ENCODE results near the gene INTS1.

Gene INTS1

DNA sequence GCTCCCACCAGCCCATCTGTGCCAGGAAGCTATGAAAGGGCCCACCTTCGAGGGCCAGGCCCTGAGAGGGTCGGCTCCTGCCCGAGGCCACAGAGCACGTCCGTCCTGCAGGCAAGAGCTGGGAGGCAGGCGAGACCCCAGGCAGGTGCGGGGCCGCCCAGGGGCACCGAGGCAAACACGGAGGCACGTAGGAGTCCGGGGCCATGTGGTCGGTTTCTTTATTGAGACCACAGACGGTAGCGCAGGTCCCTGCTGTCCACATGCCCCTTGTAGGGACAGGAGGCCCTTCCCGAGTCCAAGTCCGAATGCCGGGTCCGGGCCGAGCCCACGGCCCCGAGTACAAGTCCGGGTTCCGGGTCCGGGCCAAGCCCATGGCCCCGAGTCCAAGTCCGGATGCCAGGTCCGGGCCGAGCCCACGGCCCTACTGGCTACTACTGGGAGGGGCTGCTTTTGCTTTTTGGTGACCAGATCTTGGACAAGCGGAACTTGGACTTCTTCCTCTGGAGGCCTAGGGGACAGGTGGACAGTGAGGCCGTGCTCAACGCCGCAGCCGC lies 69.9 kb downstream of the INTS1 start:
- DNase-seq (ENCODE audit: low spot score) (no peak), FAIRE-seq (no peak)

DNA sequence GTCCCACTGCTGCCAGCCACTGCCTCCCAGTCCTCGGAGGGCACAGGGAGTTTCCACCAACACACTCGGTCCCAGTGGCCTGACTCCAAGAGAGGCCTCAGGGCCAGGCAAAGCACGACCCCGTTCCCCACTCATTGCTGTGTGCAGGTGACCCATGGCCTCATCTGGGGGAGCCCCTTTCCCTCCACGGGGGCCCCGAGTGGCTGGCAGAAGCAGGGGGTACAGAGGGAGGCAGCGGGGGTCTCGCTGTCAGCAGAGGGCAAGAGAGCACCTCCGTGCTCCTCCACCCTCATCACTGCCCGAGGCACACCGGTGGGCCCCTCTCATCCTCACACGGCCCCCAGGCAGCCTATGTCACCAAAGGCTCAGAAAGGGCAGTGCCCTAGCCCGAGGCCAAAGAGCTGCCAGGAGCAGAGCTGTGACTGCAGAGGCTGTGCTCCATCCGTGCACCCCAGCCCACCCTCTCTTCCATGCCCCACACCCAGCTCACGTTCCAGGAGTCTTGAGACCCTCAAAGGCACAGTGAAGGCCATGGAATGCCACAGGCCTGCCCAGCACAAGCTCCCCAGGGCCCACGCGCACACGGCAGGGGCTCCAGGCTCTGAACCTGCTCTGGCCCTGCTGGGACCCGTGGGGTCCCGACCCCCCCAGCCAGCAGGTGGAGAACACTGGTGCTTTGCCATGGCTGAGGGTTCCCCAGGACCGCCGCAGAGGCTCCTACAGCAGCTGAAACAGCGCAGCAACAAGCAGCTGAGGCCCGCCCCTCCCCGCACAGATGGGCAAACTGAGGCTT lies 70.9 kb downstream of the INTS1 start:
- DNase-seq (ENCODE audit: low spot score) (no peak), FAIRE-seq (no peak)

GRCh38 chr7:1432411-1433082 lies 71.6 kb downstream of the INTS1 start:
- DNase-seq (ENCODE audit: low spot score) (peak; percentile 18), FAIRE-seq (no peak)

DNA sequence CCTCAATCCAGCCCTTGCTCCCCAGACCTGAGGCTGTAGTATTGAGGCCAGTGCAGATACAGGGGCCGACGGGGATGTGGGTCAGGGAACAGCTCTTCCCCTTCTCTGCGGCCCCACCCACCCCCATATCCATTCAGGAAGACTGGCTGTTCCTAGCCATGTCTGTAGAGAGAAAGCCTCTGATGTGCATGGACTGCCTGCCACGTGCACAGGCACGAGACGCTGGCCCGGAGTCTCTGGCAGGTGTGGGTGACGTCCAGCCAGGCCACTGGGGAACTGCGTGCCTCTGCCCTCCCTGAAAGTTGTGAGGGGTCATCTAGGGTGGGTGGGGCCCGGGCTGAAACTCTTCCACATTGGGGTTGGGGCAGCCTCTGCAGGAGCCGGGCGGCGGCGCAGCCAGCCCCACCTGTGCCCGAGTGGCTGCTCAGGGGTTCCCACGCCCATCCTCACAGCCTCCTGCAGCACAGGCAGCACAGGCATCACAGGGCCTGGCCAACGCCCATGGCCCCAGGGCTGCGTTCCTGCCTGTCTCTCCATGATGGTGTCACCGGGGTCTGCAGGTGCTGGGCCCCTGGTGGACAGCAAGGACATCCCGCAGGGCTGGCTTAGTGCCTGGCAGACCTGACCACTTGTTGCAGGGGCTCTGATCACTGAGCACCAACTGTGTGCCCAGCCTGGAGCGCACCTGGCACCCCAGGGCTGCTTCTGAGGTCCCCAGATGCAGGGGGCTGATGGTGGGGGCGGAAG lies 72.4 kb downstream of the INTS1 start:
- FAIRE-seq (no peak), DNase-seq (ENCODE audit: low spot score) (no peak)

DNA sequence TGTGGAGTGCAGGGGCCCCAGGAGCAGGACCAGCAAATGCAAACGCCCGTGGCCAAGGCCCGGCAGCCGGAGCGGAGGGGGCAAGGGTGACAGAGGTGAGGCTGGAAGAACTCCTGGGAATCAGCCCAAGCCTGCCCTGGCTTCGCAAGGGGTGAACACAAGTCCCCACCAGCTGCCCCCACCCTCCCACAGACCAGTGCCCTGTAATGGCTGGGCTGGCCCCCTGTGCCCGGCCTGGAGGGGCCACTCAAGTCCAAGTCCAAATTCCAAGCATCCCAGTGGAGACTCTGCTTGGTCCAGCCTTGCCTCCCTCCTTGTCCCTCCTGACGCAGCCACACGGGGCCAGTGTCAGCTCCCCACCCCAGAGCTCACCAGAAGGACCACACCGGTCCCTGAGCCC lies 73.0 kb downstream of the INTS1 start:
- DNase-seq (ENCODE audit: low spot score) (no peak), FAIRE-seq (no peak)

- DNase-seq (ENCODE audit: low spot score) (no peak), FAIRE-seq (no peak)
These were observed 73.9 kb downstream of the INTS1 start for GRCh38 chr7:1430056-1430845.

DNA sequence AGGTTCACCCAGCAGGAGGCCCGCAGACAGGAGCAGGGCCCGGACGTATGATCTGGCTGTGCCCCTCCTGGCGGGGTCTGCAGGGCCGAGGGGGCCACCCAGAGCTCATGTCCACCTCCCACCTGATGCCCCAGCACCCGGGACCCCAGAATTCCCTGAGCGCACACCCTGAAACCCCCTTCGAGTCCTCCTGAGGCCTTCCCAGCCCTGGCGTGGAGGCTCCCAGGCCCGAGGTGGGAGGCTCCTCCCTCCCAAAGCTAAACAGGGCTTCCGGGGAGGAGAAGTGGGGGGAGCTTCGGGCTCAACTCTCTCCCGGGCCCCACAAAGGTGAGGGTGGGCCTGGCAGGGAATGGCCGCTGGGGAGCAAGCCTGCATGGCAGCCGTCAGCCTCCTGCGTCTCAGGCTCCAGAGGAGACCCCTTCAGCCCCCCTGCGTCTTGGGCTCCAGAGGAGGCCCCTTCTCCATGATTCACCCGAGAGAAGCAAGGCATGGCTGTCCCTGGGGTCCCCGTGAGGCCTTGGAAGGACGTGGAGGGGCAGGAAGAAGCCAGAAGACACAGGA lies 75.2 kb downstream of the INTS1 start:
- FAIRE-seq (no peak), DNase-seq (ENCODE audit: low spot score) (no peak)

- FAIRE-seq = no peak
These were observed 77.0 kb downstream of the INTS1 start for GRCh38 chr7:1427064-1427657.

DNA sequence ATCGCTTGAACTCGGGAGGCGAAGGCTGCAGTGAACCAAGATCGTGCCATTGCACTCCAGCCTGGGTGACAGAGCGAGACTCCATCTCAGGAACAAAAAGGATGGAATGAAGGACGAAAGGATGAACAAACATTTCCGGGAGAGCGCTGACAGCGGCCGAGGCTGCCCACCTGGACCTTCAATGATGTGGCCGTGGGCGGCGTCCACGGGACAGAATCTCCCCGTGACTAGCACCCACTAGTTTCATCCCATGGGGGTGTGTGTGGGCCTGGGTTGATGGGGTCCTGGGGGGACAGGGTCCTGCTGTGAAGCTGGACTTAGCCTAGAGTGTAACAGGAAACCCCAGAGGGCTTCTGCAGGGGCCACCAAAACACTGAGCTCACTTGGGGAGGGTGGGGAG lies 77.7 kb downstream of the INTS1 start:
- DNase-seq (ENCODE audit: low spot score) (no peak), FAIRE-seq (no peak)

More at GRCh38 chr7:1427064-1427657, 77.0 kb downstream of the INTS1 start:
- no peak for DNase-seq (ENCODE audit: low spot score)

- no peak for FAIRE-seq
These were observed 78.7 kb downstream of the INTS1 start for GRCh38 chr7:1425292-1426136.

GRCh38 chr7:1424041-1424440 lies 80.1 kb downstream of the INTS1 start:
- FAIRE-seq = no peak
- no peak for DNase-seq (ENCODE audit: low spot score)

More at GRCh38 chr7:1425292-1426136, 78.7 kb downstream of the INTS1 start:
- DNase-seq (ENCODE audit: low spot score) = no peak

DNA sequence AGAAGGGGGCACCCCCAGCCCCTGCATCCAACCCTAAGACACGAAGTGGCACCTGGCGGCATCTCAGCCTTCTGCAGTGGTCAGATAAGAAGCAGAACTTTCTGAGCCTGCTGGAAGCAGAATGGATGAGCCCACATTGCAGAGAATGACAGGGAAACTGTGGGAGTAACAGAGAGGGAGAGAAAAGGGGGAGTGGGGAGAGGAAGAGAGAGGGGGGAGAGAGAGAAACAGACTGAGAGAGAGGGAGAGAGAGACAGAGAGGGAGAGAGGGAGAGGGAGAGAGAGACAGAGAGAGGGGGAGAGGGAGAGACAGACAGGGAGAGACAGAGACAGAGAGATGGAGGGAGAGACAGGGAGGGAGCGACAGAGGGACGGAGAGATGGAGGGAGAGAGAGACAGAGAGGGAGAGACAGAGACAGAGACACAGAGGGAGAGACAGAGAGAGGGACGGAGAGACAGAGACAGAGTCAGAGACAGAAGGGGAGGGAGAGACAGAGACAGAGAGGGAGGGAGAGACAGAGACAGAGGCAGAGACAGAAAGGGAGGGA lies 80.9 kb downstream of the INTS1 start:
- no peak for FAIRE-seq
- DNase-seq (ENCODE audit: low spot score) = no peak

- DNase-seq (ENCODE audit: low spot score) = no peak
- no peak for FAIRE-seq
These were observed 81.5 kb downstream of the INTS1 start for GRCh38 chr7:1422512-1423263.

GRCh38 chr7:1421946-1422345 lies 82.2 kb downstream of the INTS1 start:
- FAIRE-seq = no peak
- DNase-seq (ENCODE audit: low spot score) = no peak

DNA sequence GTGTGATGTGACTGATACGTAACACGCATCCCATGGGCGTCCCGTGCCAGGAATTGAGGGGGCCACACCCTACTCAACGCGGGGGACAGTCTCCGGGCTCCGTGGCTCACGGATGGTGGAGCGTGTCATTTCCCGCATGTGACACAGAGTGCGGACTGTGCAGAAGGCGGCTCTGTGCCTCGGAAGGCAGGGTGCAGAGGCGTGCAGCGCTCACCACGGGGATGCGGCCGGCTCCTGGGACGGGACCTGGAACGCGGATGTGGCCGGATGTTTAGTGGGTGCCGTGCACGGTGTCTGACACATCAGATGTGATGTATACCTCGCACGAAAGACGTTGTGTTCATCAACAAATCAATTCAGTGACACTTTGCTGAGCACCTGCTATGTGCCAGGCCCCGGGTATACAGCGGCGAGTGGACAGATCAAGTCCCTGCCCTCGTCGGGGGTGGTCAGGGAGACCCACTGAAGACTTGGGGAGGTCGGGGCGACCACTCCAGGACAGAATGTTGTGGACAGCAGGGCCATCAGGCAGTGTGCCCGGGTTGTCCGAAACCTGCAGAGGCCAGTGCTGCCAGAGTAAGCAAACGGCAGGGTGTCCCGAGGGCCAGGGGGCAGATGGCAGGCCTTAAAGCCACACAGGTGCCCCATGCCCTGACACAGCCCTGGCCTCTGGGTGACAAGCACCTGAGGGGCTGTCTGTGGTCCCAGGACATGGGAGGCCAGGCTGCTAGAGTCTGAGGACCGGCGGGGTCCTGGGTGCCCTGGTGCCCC lies 83.0 kb downstream of the INTS1 start:
- DNase-seq (ENCODE audit: low spot score) (no peak), FAIRE-seq (no peak)
